GM23248 (cell line): ENCODE results near the gene RPGRIP1L.

Experiments
- EZH2 ChIP-seq: fragments of 200-600 bp; sonication (generic); IDR thresholded peaks from 2 replicates; pipeline ENCODE4 v1.6.1; 2018; ENCODE audit warnings: antibody characterized with exemption, mild to moderate bottlenecking; ENCODE audit not compliant: insufficient read depth, poor library complexity, severe bottlenecking
- EZH2phosphoT487 ChIP-seq: fragments of 200-600 bp; sonication (generic); IDR thresholded peaks from 2 replicates; pipeline ENCODE4 v1.6.1; 2018; ENCODE audit warnings: antibody characterized with exemption, moderate library complexity, mild to moderate bottlenecking, low read depth; ENCODE audit not compliant: insufficient read depth

- TF ChIP-seq EZH2 (no peak), EZH2phosphoT487 (no peak)
Observed at GRCh38 chr16:53686710-53687109, 16.9 kb downstream of the RPGRIP1L start.
